Measurements from ENCODE around the gene RB1.

DNA sequence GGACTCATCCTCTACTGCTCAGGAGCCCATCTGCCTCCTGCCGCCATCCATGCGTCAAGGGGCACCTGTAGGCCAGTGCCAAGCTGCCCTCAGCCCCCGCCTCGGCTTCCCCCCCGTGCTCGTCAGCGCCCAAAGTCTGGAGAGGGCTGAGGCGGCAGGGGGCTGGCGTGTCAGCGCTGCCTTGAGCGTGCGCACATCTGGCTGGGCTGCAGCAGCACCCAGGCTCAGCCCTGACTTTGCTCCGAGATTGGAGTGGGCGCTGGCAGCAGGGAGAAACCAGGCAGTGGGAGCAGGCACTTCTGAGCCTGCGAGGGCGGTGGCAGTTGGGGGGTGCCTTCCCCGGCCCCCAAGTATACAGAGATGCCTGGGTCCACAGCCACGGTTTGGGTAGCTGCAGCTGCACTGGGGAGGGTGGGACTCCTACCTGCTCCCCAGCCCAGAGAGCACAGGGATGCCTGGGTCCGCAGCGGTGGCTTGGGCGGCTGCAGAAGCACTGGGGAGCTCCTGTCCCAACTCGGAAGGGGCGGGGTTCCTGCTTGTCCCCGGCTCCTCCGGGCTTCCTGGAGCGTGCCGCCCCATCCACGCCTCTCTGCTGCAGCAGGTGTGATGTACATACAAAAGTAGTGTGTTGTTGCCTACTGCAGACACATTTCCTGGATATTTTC lies 154.2 kb downstream of the RB1 start:
- no peak for TF ChIP-seq SREBF2 (IDR thresholded peaks at IDR 0.05)
- TF ChIP-seq, protein P1, sequence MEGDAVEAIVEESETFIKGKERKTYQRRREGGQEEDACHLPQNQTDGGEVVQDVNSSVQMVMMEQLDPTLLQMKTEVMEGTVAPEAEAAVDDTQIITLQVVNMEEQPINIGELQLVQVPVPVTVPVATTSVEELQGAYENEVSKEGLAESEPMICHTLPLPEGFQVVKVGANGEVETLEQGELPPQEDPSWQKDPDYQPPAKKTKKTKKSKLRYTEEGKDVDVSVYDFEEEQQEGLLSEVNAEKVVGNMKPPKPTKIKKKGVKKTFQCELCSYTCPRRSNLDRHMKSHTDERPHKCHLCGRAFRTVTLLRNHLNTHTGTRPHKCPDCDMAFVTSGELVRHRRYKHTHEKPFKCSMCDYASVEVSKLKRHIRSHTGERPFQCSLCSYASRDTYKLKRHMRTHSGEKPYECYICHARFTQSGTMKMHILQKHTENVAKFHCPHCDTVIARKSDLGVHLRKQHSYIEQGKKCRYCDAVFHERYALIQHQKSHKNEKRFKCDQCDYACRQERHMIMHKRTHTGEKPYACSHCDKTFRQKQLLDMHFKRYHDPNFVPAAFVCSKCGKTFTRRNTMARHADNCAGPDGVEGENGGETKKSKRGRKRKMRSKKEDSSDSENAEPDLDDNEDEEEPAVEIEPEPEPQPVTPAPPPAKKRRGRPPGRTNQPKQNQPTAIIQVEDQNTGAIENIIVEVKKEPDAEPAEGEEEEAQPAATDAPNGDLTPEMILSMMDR (IDR thresholded peaks at IDR 0.05), result no peak
- no peak for TF ChIP-seq ESRRA (IDR thresholded peaks at IDR 0.05; ENCODE audit: borderline replicate concordance, low read length)
- no peak for TF ChIP-seq EP300 (IDR thresholded peaks at IDR 0.05)
- no peak for TF ChIP-seq RCOR1 (IDR thresholded peaks at IDR 0.05; ENCODE audit: low read depth, low read length)
- no peak for TF ChIP-seq POLR2A (IDR thresholded peaks at IDR 0.05; ENCODE audit: low read length)
- no peak for TF ChIP-seq RFX5 (IDR thresholded peaks at IDR 0.05)
- no peak for TF ChIP-seq ZSCAN20 (CRISPR knock-in tag; IDR thresholded peaks at IDR 0.05)
- TF ChIP-seq CEBPB (IDR thresholded peaks at IDR 0.05), result no peak
- TF ChIP-seq, protein P2, sequence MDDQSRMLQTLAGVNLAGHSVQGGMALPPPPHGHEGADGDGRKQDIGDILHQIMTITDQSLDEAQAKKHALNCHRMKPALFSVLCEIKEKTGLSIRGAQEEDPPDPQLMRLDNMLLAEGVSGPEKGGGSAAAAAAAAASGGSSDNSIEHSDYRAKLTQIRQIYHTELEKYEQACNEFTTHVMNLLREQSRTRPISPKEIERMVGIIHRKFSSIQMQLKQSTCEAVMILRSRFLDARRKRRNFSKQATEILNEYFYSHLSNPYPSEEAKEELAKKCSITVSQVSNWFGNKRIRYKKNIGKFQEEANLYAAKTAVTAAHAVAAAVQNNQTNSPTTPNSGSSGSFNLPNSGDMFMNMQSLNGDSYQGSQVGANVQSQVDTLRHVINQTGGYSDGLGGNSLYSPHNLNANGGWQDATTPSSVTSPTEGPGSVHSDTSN (IDR thresholded peaks at IDR 0.05), result no peak
- TF ChIP-seq, protein P3, sequence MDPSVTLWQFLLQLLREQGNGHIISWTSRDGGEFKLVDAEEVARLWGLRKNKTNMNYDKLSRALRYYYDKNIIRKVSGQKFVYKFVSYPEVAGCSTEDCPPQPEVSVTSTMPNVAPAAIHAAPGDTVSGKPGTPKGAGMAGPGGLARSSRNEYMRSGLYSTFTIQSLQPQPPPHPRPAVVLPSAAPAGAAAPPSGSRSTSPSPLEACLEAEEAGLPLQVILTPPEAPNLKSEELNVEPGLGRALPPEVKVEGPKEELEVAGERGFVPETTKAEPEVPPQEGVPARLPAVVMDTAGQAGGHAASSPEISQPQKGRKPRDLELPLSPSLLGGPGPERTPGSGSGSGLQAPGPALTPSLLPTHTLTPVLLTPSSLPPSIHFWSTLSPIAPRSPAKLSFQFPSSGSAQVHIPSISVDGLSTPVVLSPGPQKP (IDR thresholded peaks at IDR 0.05; ENCODE audit: low read depth, low read length), result no peak
- TF ChIP-seq JUNB (IDR thresholded peaks at IDR 0.05), result no peak

Measured in A549 (cell line).